ENCODE data around the gene C10orf143. TPM values are rescaled to one million over a fixed set of nuclear protein-coding genes. Genes with fewer than 3 reads are reported as not detected.

Gene C10orf143
- total RNA-seq (1 to 10 TPM; 5.7 to 6.7 TPM), polyA plus RNA-seq (24.6 TPM)

GRCh38 chr10:130110246-130111112 is at the start of gene C10orf143:
Gene C10orf143, minus strand, starts transcription at chr10:130110830. Its CDS starts 58 bp downstream, at chr10:130110772.
- peak; percentile 97 to 100 (median 98) for DNase-seq
- Histone ChIP-seq H3K27me3 (ENCODE audit: insufficient read depth, low read length, poor library complexity, severe bottlenecking) (no peaks in the 10 kb centered on the region), H3K4me3 (ENCODE audit: low read length) (peak within 1 kb of the TSS; percentile 85), H3K36me3 (ENCODE audit: insufficient read depth, low read length) (no peaks in the 10 kb centered on the region), H3K4me1 (ENCODE audit: insufficient read depth, low read length) (peaks cover 23% of the 10 kb centered on the region), H3K9me3 (ENCODE audit: low read length) (no peaks in the 10 kb centered on the region), H3K27ac (ENCODE audit: low read depth, low read length) (peak within 1 kb of the TSS; percentile 87)
- Mint-ChIP-seq H3K4me3 (peak within 1 kb of the TSS; percentile 95 to 100 (median 99)), H3K27me3 (no peaks in the 10 kb centered on the region), H3K27ac (peak within 1 kb of the TSS; percentile 95 to 99 (median 98)), H3K4me1 (peaks cover 52 to 62% (median 60%) of the 10 kb centered on the region in 3 donors), H3K36me3 (peaks cover 0 to 27% (median 0%) of the 10 kb centered on the region in 3 donors), H3K9me3 (peaks cover 0 to 2% (median 0%) of the 10 kb centered on the region in 5 donors)
- CTCF ChIA-PET = interaction anchor here (0.9 to 3.3 kb wide), 19 partner anchors 11 to 1899 kb away, joined by 3 to 65 read pairs (median 5); partner anchors contain the start of genes GLRX3 and MGMT
- POLR2A ChIA-PET = interaction anchor here (0.6 to 2.9 kb wide), 5 partner anchors 16 to 643 kb away, joined by 3 to 69 read pairs (median 4); partner anchors contain the start of genes GLRX3 and MGMT

DNA sequence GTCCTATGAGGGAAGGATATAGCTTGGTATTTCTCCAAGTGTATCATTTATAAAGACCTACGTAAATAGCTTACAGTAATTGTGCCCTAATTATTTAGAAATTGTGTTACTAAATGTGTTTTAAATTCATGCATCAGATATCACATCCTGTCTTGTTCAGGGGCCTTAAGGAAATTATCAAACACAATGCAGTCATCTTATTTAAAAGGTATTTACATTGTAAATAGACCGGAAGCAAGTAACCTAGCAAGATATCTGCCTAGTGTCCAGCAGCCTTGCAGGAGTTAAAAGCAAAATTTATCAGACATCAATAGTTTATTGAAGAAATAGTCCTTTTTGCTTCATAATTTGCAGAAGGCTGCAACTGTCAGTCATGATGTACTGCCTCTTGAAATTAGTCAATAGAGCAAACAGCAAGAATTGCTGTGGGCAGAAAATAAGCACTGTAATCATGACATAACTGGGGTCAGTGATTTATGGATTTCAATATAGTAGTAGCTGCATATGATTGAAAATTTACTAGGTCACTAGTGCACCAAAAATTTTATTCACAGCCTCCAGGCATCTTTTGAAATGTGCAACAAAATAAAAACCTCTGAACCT is 48.7 kb upstream of the C10orf143 start:
- DNase-seq = no peak
- H3K9me3 ChIP-seq (ENCODE audit: low read length) = no peaks in the 10 kb centered on the region
- H3K27ac ChIP-seq (ENCODE audit: low read depth, low read length) = no peak overlapping the region
- peaks cover 9 to 54% (median 31%) of the 10 kb centered on the region in 3 donors for H3K36me3 Mint-ChIP-seq
- H3K4me1 Mint-ChIP-seq = peaks cover 30 to 53% (median 49%) of the 10 kb centered on the region in 3 donors
- ChIA-PET CTCF (interaction anchor here (0.8 kb wide), 1 partner anchor 49 kb away, joined by 3 read pairs; the partner anchor contains the start of gene C10orf143), POLR2A (no interaction called here)
- no peak overlapping the region for H3K4me3 ChIP-seq (ENCODE audit: low read length)
- peaks cover 0 to 2% of the 10 kb centered on the region in 2 donors for H3K27me3 Mint-ChIP-seq
- no peak overlapping the region for H3K4me3 Mint-ChIP-seq
- H3K36me3 ChIP-seq (ENCODE audit: insufficient read depth, low read length) = peaks cover 24% of the 10 kb centered on the region
- H3K9me3 Mint-ChIP-seq = peaks cover 0 to 1% (median 0%) of the 10 kb centered on the region in 5 donors
- H3K4me1 ChIP-seq (ENCODE audit: insufficient read depth, low read length) = no peaks in the 10 kb centered on the region
- no peaks in the 10 kb centered on the region for H3K27me3 ChIP-seq (ENCODE audit: insufficient read depth, low read length, poor library complexity, severe bottlenecking)
- H3K27ac Mint-ChIP-seq = peak overlapping the region in 3 of 8 donors; percentile 33 to 51 (median 33)

- no peak overlapping the region for H3K27ac ChIP-seq (ENCODE audit: low read depth, low read length)
- CTCF ChIA-PET = interaction anchor here (0.6 to 1.0 kb wide), 2 partner anchors 36 to 1194 kb away, joined by 3 to 4 read pairs; partner anchors contain the start of gene C10orf143
These were observed 35.4 kb upstream of the C10orf143 start for GRCh38 chr10:130146042-130146441.

GRCh38 chr10:130141878-130142277 is 31.2 kb upstream of the C10orf143 start:
- H3K27ac ChIP-seq (ENCODE audit: low read depth, low read length) = no peak overlapping the region
- H3K9me3 ChIP-seq (ENCODE audit: low read length) = no peaks in the 10 kb centered on the region
- H3K4me3 ChIP-seq (ENCODE audit: low read length) = no peak overlapping the region
- H3K36me3 ChIP-seq (ENCODE audit: insufficient read depth, low read length) = peaks cover 11% of the 10 kb centered on the region
- H3K27me3 ChIP-seq (ENCODE audit: insufficient read depth, low read length, poor library complexity, severe bottlenecking) = no peaks in the 10 kb centered on the region
- Mint-ChIP-seq H3K4me3 (peak overlapping the region in 3 of 7 donors; percentile 40 to 65 (median 42)), H3K4me1 (peaks cover 54 to 76% (median 68%) of the 10 kb centered on the region in 3 donors), H3K27ac (peak overlapping the region in 7 of 8 donors; percentile 26 to 74 (median 56)), H3K27me3 (no peaks in the 10 kb centered on the region), H3K36me3 (peaks cover 5 to 45% (median 16%) of the 10 kb centered on the region in 3 donors), H3K9me3 (no peaks in the 10 kb centered on the region)
- ChIA-PET POLR2A (interaction anchor here (1.0 kb wide), 1 partner anchor 31 kb away, joined by 5 read pairs; the partner anchor contains the start of gene C10orf143), CTCF (no interaction called here)
- H3K4me1 ChIP-seq (ENCODE audit: insufficient read depth, low read length) = peaks cover 46% of the 10 kb centered on the region
- no peak for DNase-seq

More at GRCh38 chr10:130146042-130146441, 35.4 kb upstream of the C10orf143 start:
- Histone ChIP-seq H3K4me3 (ENCODE audit: low read length) (no peak overlapping the region), H3K4me1 (ENCODE audit: insufficient read depth, low read length) (peaks cover 16% of the 10 kb centered on the region), H3K9me3 (ENCODE audit: low read length) (no peaks in the 10 kb centered on the region), H3K36me3 (ENCODE audit: insufficient read depth, low read length) (peaks cover 16% of the 10 kb centered on the region), H3K27me3 (ENCODE audit: insufficient read depth, low read length, poor library complexity, severe bottlenecking) (no peaks in the 10 kb centered on the region)
- no peaks in the 10 kb centered on the region for H3K9me3 Mint-ChIP-seq
- H3K36me3 Mint-ChIP-seq = peaks cover 5 to 65% (median 25%) of the 10 kb centered on the region in 3 donors
- peaks cover 37 to 72% (median 53%) of the 10 kb centered on the region in 3 donors for H3K4me1 Mint-ChIP-seq
- H3K27ac Mint-ChIP-seq = peak overlapping the region in 3 of 8 donors; percentile 12 to 60 (median 54)
- DNase-seq = no peak
- H3K27me3 Mint-ChIP-seq = no peaks in the 10 kb centered on the region
- no peak overlapping the region for H3K4me3 Mint-ChIP-seq
- POLR2A ChIA-PET = no interaction called here

DNA sequence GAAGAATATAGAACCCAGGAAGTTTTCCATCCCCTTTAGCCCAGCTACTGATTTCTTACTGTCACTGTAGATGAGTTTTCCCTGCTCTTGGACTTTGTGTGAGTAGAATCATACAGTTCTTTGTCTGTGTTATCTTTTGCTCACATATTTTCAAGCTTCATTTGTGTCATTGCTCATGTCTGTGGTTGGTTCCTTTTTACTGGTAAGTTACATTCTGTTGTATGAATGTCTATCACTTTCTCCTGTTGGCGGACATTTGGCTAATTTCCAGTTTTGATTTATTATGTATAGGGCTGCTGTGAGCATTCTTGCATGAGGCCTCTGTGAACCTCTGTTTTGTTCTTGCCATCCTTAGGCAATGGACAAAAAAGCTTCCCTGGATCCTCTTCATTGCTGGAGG is 30.8 kb upstream of the C10orf143 start:
- H3K4me1 ChIP-seq (ENCODE audit: insufficient read depth, low read length) = peaks cover 46% of the 10 kb centered on the region
- H3K4me1 Mint-ChIP-seq = peaks cover 54 to 74% (median 65%) of the 10 kb centered on the region in 3 donors

GRCh38 chr10:130141038-130141437 is 30.4 kb upstream of the C10orf143 start:
- Mint-ChIP-seq H3K4me3 (peak overlapping the region in 1 of 7 donors; percentile 39), H3K27ac (peak overlapping the region in 3 of 8 donors; percentile 25 to 62 (median 29)), H3K36me3 (peaks cover 1 to 38% (median 14%) of the 10 kb centered on the region in 3 donors), H3K9me3 (no peaks in the 10 kb centered on the region), H3K4me1 (peaks cover 51 to 70% (median 60%) of the 10 kb centered on the region in 3 donors), H3K27me3 (no peaks in the 10 kb centered on the region)
- Histone ChIP-seq H3K27ac (ENCODE audit: low read depth, low read length) (no peak overlapping the region), H3K36me3 (ENCODE audit: insufficient read depth, low read length) (peaks cover 2% of the 10 kb centered on the region), H3K4me1 (ENCODE audit: insufficient read depth, low read length) (peaks cover 46% of the 10 kb centered on the region), H3K4me3 (ENCODE audit: low read length) (no peak overlapping the region), H3K27me3 (ENCODE audit: insufficient read depth, low read length, poor library complexity, severe bottlenecking) (no peaks in the 10 kb centered on the region), H3K9me3 (ENCODE audit: low read length) (no peaks in the 10 kb centered on the region)
- DNase-seq = no peak
- CTCF ChIA-PET = no interaction called here
- POLR2A ChIA-PET = no interaction called here

More for the DNA sequence above, 30.8 kb upstream of the C10orf143 start:
- H3K4me3 ChIP-seq (ENCODE audit: low read length) = no peak overlapping the region
- Mint-ChIP-seq H3K4me3 (peak overlapping the region in 2 of 7 donors; percentile 39 to 42), H3K36me3 (peaks cover 5 to 41% (median 16%) of the 10 kb centered on the region in 3 donors), H3K27me3 (no peaks in the 10 kb centered on the region), H3K9me3 (no peaks in the 10 kb centered on the region), H3K27ac (peak overlapping the region in 7 of 8 donors; percentile 25 to 64 (median 56))
- peaks cover 7% of the 10 kb centered on the region for H3K36me3 ChIP-seq (ENCODE audit: insufficient read depth, low read length)
- ChIA-PET CTCF (no interaction called here), POLR2A (interaction anchor here (1.0 kb wide), 1 partner anchor 30 kb away, joined by 5 read pairs; the partner anchor contains the start of gene C10orf143)
- H3K9me3 ChIP-seq (ENCODE audit: low read length) = no peaks in the 10 kb centered on the region
- no peaks in the 10 kb centered on the region for H3K27me3 ChIP-seq (ENCODE audit: insufficient read depth, low read length, poor library complexity, severe bottlenecking)
- DNase-seq = no peak
- no peak overlapping the region for H3K27ac ChIP-seq (ENCODE audit: low read depth, low read length)

GRCh38 chr10:130140425-130140824 is 29.8 kb upstream of the C10orf143 start:
- DNase-seq = no peak
- Histone ChIP-seq H3K36me3 (ENCODE audit: insufficient read depth, low read length) (no peaks in the 10 kb centered on the region), H3K27ac (ENCODE audit: low read depth, low read length) (no peak overlapping the region), H3K27me3 (ENCODE audit: insufficient read depth, low read length, poor library complexity, severe bottlenecking) (no peaks in the 10 kb centered on the region), H3K9me3 (ENCODE audit: low read length) (no peaks in the 10 kb centered on the region), H3K4me1 (ENCODE audit: insufficient read depth, low read length) (peaks cover 52% of the 10 kb centered on the region), H3K4me3 (ENCODE audit: low read length) (no peak overlapping the region)
- Mint-ChIP-seq H3K27ac (no peak overlapping the region), H3K9me3 (no peaks in the 10 kb centered on the region), H3K36me3 (peaks cover 0 to 35% (median 12%) of the 10 kb centered on the region in 3 donors), H3K4me3 (peak overlapping the region in 1 of 7 donors; percentile 80), H3K4me1 (peaks cover 48 to 71% (median 61%) of the 10 kb centered on the region in 3 donors), H3K27me3 (no peaks in the 10 kb centered on the region)
- CTCF ChIA-PET = interaction anchor here (1.1 to 6.6 kb wide), 2 partner anchors 24 to 30 kb away, joined by 3 to 65 read pairs; partner anchors contain the start of gene C10orf143
- POLR2A ChIA-PET = no interaction called here

Data from CD8-positive, alpha-beta memory T cell (primary cell).